SW 1271 (cell line): ENCODE results near the gene SNX19.

ENCODE experiments used
- DNase-seq, 2 experiments: peaks; one replicate each; lab custom pipeline; 2025; lab: John Stamatoyannopoulos, UW

SNX19 gene

DNA sequence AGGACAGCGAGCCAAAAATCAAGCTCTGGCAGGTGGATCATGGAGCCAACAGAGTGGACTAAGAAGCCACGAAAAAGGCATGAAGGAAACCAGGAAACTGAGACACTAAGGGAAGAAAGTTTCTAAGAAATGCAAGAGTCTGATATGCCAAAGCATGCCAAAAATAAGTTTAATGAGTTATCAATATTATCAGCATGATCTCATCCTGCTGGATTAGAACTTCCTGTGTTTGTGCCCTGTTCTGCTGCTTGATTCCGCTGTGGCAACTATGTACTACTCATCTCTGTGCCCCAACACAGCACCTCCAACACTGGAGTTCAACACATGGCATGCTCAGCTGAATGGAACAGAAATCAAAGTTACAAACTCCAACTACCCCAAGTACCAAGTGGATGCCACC is 10.8 kb downstream of the SNX19 start:
- no peak for DNase-seq

DNA sequence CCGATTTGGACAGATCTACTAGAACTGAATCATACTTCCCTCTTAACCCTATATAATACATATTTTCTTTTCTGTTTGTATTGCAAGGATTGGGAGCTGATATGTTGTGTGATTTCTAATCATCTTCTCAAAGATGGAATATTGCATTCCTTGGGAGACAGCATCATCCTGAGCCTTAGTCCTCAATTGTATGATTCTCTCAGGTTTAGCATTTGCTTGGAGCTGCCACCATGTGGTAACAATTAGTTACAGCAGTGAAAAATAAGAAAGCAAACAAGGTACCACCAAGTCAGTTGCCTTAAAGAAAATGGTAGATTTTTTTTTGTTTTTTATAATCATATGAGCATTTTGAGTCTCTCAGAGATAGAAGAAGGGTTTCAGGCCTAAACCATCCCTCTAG is 11.9 kb downstream of the SNX19 start:
- peak in 1 of 2 experiments; percentile 13 for DNase-seq

DNA sequence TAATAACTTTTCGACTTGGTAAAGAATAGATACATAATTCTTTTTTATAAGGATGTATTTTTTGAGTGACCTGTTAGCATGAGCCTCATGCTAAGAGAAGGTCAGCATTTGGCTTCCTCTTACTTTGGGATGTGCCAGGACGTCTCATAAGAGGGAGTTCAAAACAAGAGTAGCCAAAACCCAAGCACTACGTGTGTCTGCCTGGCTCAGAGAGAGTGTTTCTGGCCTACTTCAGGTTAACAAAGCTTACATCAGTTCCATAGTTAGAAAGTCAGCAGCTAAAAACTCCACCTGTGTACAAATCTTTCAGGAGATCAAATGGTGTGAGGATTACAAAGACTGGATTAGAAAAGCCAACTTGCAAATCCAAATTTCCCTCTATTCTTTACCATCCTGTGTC is 13.9 kb downstream of the SNX19 start:
- DNase-seq = no peak

GRCh38 chr11:130899106-130899505 is 17.2 kb downstream of the SNX19 start:
- DNase-seq = no peak

DNA sequence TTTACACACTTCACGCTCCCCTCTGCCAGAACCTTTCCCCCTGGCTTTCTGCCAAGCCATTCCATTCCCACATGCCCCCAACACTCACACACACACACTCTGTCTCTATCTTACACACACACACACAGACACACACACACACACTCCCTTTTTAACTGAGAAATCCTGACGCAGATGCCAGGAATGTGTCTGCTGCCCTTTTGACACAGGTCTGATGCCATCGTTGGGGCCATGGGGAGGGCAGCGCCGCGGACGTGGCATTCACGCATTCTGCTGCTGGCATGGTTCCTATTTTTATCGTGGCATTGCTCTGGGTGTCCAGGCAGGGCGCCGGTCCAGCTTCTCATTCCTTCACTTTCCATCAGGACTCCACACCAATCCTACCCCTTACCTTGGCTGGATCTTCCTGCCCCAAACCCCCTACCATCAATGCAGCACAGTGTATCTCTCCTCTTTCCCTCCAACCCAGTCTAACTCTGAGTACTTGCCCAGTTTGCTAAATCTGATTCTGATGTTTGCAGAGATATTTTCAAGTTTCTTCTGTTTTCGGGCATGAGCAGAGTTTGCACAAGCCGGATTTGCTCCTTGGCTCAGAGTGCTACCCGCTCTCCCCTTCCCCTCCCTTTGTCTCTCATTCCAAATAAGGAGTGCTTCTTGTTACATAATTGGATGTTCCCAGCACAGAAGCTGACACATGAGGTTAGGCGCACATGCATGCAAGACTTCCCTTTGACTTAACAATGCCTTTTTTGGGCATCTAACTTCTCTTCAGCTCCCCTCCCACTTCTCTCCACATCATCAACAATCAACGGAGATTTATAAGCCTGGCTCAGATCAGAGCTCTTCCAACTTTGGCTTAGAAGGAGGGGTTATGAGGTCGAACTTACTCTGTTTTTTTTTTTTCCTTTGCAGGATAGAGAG is 18.8 kb downstream of the SNX19 start:
- no peak for DNase-seq

GRCh38 chr11:130894322-130895025 is 21.8 kb downstream of the SNX19 start:
- DNase-seq = peak in 1 of 2 experiments; percentile 58

- no peak for DNase-seq
These were observed 23.4 kb downstream of the SNX19 start for GRCh38 chr11:130892861-130893260.

- no peak for DNase-seq
These were observed 25.0 kb downstream of the SNX19 start for GRCh38 chr11:130891326-130891725.

GRCh38 chr11:130890039-130890745 is 26.1 kb downstream of the SNX19 start:
- DNase-seq = no peak

DNA sequence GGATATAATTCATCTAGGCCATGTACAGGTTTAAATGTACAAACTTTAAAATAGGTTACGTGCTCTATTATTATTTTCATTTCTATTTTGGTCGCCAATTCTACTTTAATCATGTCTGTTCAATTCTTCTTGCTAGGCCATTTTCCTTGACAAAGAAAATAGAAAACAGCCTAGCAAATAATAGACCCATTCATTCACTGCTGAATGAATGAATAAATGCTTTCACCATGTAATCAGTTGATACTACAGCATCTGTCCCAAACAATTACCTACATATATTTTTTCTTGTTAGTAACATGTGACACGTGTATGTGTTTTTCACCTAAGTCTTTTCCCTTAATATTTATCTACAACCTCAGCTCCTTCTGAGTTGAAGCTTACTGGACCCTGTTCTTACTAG is 27.5 kb downstream of the SNX19 start:
- no peak for DNase-seq

DNA sequence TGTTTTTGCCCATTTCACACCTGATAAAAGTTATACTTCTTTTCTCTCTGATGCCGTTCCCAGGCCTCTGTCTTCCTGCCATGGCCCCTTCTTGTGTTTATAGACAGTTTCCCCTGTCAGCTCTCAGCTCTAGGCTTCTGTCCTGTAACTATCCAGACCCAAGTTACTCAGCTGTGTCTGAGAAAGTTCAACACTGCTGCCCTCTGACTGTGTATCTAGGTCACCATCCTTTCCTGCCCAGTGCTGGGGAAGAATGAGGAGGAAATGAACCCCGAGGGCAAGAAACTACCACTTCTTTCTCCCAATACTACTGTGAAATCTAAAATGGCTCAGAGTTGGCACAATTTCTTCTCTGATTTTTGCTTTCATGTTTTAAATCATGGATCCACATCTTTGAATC is 29.6 kb downstream of the SNX19 start:
- DNase-seq = no peak

GRCh38 chr11:130882138-130882551 is 34.1 kb downstream of the SNX19 start:
- DNase-seq = no peak

DNA sequence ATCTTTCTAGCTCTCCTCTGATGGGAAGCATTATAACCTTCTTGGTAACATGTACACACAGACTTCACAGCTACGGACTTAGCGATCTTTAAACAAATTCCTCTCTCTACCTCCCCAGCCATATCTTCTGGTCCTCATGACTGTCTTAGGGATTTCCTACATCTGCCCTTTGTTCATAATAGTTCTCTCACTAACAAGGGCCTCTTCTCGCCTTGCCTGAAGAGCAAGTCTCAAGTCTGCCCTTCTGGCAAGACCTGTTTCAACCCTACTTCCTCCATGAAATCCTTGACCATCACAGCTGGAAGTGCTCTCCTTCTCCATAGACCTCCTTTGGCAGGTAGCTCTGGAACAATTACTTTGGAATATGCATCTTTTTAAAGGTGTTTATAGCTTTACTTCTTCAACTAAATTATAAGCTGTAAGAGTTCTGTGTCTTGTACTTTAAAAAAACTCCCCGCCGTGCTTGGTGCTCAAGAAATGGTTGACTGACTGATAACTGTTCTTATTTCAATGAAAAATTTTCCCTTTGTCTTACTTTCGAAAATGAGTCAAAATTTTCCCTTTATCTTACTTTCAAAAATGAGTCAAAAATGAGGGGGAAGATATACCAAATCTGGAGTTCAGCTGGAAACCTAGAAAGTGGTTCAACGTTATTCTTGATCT is 34.7 kb downstream of the SNX19 start:
- no peak for DNase-seq

DNA sequence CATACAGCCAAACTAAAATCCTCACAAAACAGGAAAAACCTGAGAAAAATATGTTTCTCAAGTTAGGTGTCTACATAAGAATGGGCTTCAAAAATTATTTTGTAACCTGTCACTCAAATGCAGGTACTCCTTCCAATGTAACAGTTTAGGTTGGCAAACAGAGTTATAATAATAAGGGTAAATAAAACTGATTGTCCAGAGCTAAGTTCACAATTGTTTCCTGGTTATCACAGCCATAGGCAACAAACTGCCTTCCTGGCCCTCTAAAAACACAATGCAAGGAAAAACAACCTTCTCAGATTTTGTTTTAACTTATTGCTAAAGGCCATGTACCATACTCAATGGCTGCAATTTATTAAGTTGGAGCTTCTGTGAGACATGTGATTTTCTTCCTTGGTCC is 36.4 kb downstream of the SNX19 start:
- no peak for DNase-seq

DNA sequence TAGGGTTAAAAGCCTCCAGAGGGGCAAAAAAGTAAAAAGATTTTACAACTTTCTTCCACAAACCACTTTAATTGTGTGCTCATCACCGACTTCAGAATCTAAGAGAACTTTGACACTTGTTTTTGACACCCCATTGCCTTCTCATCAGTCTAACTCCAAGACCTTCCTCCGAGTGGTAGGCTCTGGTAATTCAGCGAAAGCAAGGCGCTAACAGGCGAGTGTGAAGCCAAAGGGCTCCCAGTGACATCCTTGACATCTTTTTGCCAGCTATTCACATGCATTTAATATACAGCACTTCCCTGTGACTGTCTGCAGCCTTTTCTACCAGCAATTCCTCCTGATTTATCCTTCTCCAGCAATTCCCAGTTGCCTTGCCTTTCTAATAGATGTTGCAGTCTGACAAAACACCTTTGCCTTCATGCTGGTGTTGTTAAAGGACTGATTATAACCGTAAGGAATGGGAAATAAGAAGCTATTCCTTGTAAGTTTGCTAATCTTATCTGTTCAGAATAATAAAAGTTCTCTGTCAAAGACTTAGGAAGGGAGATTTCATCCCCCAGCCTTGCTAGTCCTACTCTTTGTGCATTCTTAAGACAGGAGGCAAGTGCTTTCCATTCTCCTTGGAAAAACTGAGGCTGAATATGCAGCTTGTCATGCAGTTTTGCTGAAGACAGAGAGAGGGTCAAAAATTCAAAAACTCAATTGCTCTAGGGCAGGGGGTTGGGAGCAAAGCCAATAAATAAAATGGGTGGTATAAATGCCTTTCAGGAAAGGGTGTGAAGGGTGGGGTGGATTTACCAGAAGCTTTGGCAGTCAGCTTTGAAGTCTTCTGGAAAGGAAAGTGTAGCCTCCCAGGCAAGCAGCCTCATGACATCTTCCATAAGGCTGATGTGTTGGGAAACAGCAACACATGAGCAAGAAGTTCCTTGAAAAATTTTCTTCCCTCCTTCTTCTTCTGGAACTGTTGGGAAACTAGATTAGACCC is 39.1 kb downstream of the SNX19 start:
- DNase-seq = no peak

GRCh38 chr11:130876100-130876499 is 40.2 kb downstream of the SNX19 start:
- no peak for DNase-seq

DNA sequence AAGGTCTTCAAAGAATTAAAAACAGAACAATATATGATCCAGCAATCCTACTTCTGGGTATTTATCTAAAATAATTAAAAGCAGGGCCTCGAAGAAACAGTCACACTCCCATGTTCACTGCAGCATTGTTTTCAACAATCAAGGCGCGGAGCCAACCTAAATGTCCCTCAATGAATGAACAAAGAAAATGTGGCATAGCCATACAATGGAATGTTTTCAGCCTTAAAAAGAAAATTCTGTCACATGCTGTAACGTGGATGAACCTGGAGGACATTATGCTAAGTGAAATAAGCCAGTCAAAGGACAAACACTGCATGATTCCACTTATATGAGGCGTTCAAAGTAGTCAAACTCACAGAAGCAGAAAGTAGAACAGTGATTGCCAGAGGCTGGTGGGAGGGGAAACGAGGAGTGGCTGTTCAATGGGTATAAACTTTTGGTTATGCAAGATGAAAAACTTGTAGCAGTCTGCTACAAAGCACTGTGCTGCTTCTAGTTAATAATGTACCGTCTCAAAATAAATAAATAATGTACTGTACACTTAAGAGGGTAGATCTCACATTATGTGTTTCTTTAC is 41.2 kb downstream of the SNX19 start:
- DNase-seq = no peak

GRCh38 chr11:130874396-130874795 is 41.9 kb downstream of the SNX19 start:
- no peak for DNase-seq

GRCh38 chr11:130873761-130874160 is 42.5 kb downstream of the SNX19 start:
- no peak for DNase-seq

DNA sequence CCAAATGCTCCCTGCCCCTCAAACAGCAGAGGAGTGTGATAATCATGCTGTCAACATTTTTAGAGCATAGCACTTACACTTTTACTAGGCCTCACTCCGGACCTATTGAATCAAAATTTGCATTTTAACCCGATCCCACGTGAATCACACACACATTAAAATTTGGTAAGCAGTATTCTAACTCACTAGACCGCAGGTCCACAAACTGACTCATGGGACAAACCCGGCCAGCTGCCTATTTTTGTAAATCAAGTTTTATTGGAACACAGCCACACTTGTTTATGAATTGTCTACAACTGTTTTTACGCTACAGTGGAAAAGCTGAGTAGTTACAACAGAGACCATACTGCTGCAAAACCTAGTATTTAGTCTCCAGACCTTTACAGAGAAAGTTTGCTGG is 43.3 kb downstream of the SNX19 start:
- no peak for DNase-seq

DNA sequence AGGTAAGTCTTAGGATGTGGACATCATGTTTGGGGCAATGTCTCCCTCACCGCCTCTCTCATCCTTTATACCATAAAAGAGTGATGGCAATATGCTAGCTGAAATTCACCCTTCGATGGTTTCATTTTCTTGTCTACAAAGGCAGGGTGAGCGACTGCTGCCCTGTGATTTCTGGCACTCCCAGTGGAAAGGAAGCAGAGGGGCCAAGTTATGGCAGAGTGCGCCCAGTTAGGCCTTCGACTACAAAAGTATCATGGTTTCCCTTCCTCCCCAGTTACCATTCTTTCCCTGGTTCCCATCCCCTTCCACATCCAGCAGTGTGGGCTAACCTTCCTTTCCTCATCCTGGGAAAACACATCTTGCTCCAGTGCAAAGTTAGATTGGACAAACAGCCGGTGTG is 43.8 kb downstream of the SNX19 start:
- DNase-seq = no peak
